Measurements from ENCODE around the gene GUCA2B. TPM values are rescaled to one million over a fixed set of nuclear protein-coding genes. Genes with fewer than 3 reads are reported as not detected.

GUCA2B gene
- total RNA-seq, 1 experiment from 2014 or later = not detected

DNA sequence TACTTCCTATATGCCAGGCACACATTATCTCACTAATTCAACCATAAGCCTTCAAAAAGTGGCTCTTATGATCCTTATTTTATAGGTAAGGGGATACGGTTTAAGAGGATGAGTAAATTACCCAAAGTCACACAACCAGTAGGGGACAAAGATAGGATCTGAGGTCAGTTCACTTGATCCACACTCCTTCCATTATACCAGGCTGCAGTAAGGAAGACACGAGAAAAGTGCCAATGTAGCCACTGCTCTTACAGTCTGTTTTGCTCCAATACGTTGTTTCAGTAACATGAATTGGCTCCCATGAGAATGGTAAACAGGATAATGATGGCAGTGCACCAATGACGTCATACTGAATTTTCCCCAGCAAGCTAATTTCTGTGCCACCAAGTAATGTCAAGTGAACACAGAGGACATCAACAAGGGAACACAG, 26.7 kb downstream of the GUCA2B start:
- DNase-seq (ENCODE audit: low read depth, low spot score) (no peak), ATAC-seq (no peak)
- in situ Hi-C loops (cut with HindIII; ENCODE audit: low pct_unique_long_range_greater_than_20kb, low sequenced_read_pairs) (no loop called here), intact Hi-C loops (cut with micrococcal nuclease; ENCODE audit: unreplicated experiment) (loop anchor here (5.0 to 10.0 kb wide), 2 partner anchors 135 to 157 kb away; partner anchors contain the start of gene FOXJ3)
- H3K27me3 ChIP-seq (ENCODE audit: control insufficient read depth, insufficient read depth, low read length) = no peaks in the 10 kb centered on the region
- POLR2A ChIA-PET = no interaction called here
- H3K36me3 ChIP-seq (ENCODE audit: control insufficient read depth, insufficient read depth, low read length) = peaks cover 15% of the 10 kb centered on the region
- CTCF ChIA-PET = no interaction called here
- no peaks in the 10 kb centered on the region for H3K4me1 ChIP-seq (ENCODE audit: control insufficient read depth, insufficient read depth, low read length)
- no peak overlapping the region for H3K27ac ChIP-seq (ENCODE audit: low read length)
- H3K9me3 ChIP-seq (ENCODE audit: control insufficient read depth, insufficient read depth, low read depth, low read length) = no peaks in the 10 kb centered on the region
- BruUV-seq (replicated peaks) = no TSS peak
- no peak overlapping the region for H3K4me3 ChIP-seq (ENCODE audit: low read depth in 2 of 2, low read length in 2 of 2)
- TF ChIP-seq TCF7L2 (IDR thresholded peaks at IDR 0.05; ENCODE audit: low read depth, low read length) (no peak), REST (IDR thresholded peaks at IDR 0.05; ENCODE audit: insufficient read depth in 1 of 2, low read depth in 2 of 2, low read length in 1 of 2) (no peak), SIN3A (IDR thresholded peaks at IDR 0.05; ENCODE audit: borderline replicate concordance, insufficient read depth, low read depth, low read length) (no peak), CTCF (IDR thresholded peaks at IDR 0.05) (no peak), POLR2AphosphoS5 (IDR thresholded peaks at IDR 0.05; ENCODE audit: low read depth, low read length) (no peak)

DNA sequence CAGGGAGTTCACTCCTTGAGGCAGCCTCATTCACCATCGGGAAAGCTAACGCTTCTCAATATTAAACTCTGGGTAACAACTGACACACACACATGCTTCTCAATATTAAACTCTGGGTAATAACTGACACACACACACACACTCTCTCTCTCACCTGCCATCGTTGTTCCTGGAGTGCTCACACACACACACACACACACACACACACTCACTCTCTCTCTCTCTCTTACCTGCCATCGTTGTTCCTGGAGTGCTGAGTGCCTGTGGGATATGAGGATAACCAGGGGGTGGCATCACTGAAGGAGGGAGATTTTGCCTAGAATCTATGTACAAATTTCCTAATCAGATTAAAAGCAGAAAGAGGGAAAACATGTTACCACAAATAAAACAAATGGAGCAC, 28.5 kb downstream of the GUCA2B start:
- ChIA-PET CTCF (no interaction called here), POLR2A (no interaction called here)
- no peaks in the 10 kb centered on the region for H3K4me1 ChIP-seq (ENCODE audit: control insufficient read depth, insufficient read depth, low read length)
- intact Hi-C loops (cut with micrococcal nuclease; ENCODE audit: unreplicated experiment) = no loop called here
- no peak overlapping the region for H3K4me3 ChIP-seq (ENCODE audit: low read depth in 2 of 2, low read length in 2 of 2)
- H3K27ac ChIP-seq (ENCODE audit: low read length) = no peak overlapping the region
- H3K36me3 ChIP-seq (ENCODE audit: control insufficient read depth, insufficient read depth, low read length) = peaks cover 15% of the 10 kb centered on the region
- no peak for DNase-seq (ENCODE audit: low read depth, low spot score)
- BruUV-seq (replicated peaks) = no TSS peak
- ATAC-seq = no peak
- in situ Hi-C loops (cut with HindIII; ENCODE audit: low pct_unique_long_range_greater_than_20kb, low sequenced_read_pairs) = no loop called here
- TF ChIP-seq REST (IDR thresholded peaks at IDR 0.05; ENCODE audit: insufficient read depth in 1 of 2, low read depth in 2 of 2, low read length in 1 of 2) (no peak), POLR2AphosphoS5 (IDR thresholded peaks at IDR 0.05; ENCODE audit: low read depth, low read length) (no peak), TCF7L2 (IDR thresholded peaks at IDR 0.05; ENCODE audit: low read depth, low read length) (no peak), SIN3A (IDR thresholded peaks at IDR 0.05; ENCODE audit: borderline replicate concordance, insufficient read depth, low read depth, low read length) (no peak), CTCF (IDR thresholded peaks at IDR 0.05) (no peak)
- H3K27me3 ChIP-seq (ENCODE audit: control insufficient read depth, insufficient read depth, low read length) = no peaks in the 10 kb centered on the region
- no peaks in the 10 kb centered on the region for H3K9me3 ChIP-seq (ENCODE audit: control insufficient read depth, insufficient read depth, low read depth, low read length)
